HepG2 (cell line): ENCODE measurements around the gene HELB. TPM values are rescaled to one million over a fixed set of nuclear protein-coding genes. Genes with fewer than 3 reads are reported as not detected.

Experiments used
- ATAC-seq: fragments of 200-7000 bp; cut with Tn5 transposase; 3 replicates; pipeline ENCODE4 v1.9.1; 2020; ENCODE audit warnings: mild to moderate bottlenecking, moderate library complexity
- BruUV-seq: library from RNA; stranded (reverse); fragments of 400-500 nt; replicated peaks from 2 replicates; lab custom pipeline; 2021; lab: Mats Ljungman, UMichigan
- CTCF ChIA-PET: fragments of 300-600 bp; formaldehyde crosslinking; extraction: SDS; loops from one replicate; lab custom pipeline; 2021; ENCODE audit warnings: low total read pairs, inconsistent platforms, low intra/inter-chr PET ratio; lab: Yijun Ruan, JAX
- POLR2A ChIA-PET: fragments of 350-600 bp; sonication (Branson Sonifier 250); formaldehyde crosslinking; loops from one replicate; lab custom pipeline; 2020; ENCODE audit warnings: antibody characterized with exemption, inconsistent platforms; lab: Yijun Ruan, JAX
- DNase-seq: peaks from one replicate; pipeline ENCODE4 v3.0.0-alpha.2; 2015; ENCODE audit warnings: low spot score
- FAIRE-seq: peaks from 3 replicates; lab custom pipeline; 2011; peaks lifted over from hg19 to GRCh38; lab: Jason Lieb, UNC
- H2AFZ ChIP-seq: one replicate; pipeline ENCODE4 v1.6.1; 2011; ENCODE audit warnings: low read length, inconsistent platforms
- H3K27ac ChIP-seq: fragments of 300-600 bp; 3 replicates; pipeline ENCODE4 v1.8.0; 2011; ENCODE audit warnings: mixed run types, mild to moderate bottlenecking, mixed read lengths, low read length, inconsistent platforms; ENCODE audit not compliant: insufficient read depth; ENCODE audit errors: extremely low read length
- H3K27me3 ChIP-seq, 2 experiments: fragments of 200-600 bp in 1 of 2; 2 replicates in 1 of 2; 3 replicates in 1 of 2; pipeline versions ENCODE4 v1.6.0 to v1.8.0; 2011; ENCODE audit warnings: low read length in 2 of 2, mild to moderate bottlenecking in 2 of 2, moderate library complexity in 2 of 2, inconsistent platforms in 1 of 2; ENCODE audit not compliant: insufficient read depth in 2 of 2, control insufficient read depth in 1 of 2
- H3K36me3 ChIP-seq, 2 experiments: fragments of 200-600 bp in 1 of 2; replicated peaks in 1 of 2; 2 replicates in 1 of 2; 3 replicates in 1 of 2; pipeline versions ENCODE4 v1.5.1 to v1.8.0; 2011; ENCODE audit warnings: low read length in 2 of 2, inconsistent platforms in 1 of 2; ENCODE audit not compliant: insufficient read depth in 2 of 2, control insufficient read depth in 1 of 2
- H3K4me1 ChIP-seq: 2 replicates; pipeline ENCODE4 v1.5.1; 2012; ENCODE audit warnings: low read length, inconsistent platforms; ENCODE audit not compliant: insufficient read depth
- H3K4me2 ChIP-seq: 2 replicates; pipeline ENCODE4 v1.6.0; 2011; ENCODE audit warnings: low read depth, low read length, inconsistent platforms
- H3K4me3 ChIP-seq, 3 experiments: fragments of 200-600 bp in 1 of 3; sonication (generic), shearing (Covaris generic) in 1 of 3; replicated peaks in 1 of 3; 2 replicates each; pipeline ENCODE4 v1.5.1; 2011 to 2016; ENCODE audit warnings: low read length in 3 of 3, inconsistent platforms in 2 of 3, low read depth in 2 of 3, mild to moderate bottlenecking in 2 of 3, control low read depth in 1 of 3, mixed read lengths in 1 of 3; ENCODE audit not compliant: insufficient read depth in 1 of 3
- H3K79me2 ChIP-seq: one replicate; pipeline ENCODE4 v1.6.1; 2011; ENCODE audit warnings: low read length, inconsistent platforms; ENCODE audit not compliant: insufficient read depth
- H3K9ac ChIP-seq: 2 replicates; pipeline ENCODE4 v1.6.0; 2011; ENCODE audit warnings: mild to moderate bottlenecking, low read depth, low read length, inconsistent platforms; ENCODE audit not compliant: insufficient read depth
- H3K9me3 ChIP-seq: 2 replicates; pipeline ENCODE4 v1.5.1; 2012; ENCODE audit warnings: mild to moderate bottlenecking, low read length
- H4K20me1 ChIP-seq: 2 replicates; pipeline ENCODE4 v1.6.0; 2011; ENCODE audit warnings: inconsistent platforms, mild to moderate bottlenecking, low read length, moderate library complexity; ENCODE audit not compliant: insufficient read depth
- NR2F1 ChIP-seq, 2 experiments: fragments of 450-650 bp in 1 of 2; formaldehyde crosslinking in 1 of 2; IDR thresholded peaks; 2 replicates each; pipeline versions ENCODE4 v1.5.0 to v1.6.1; 2016 to 2020; ENCODE audit warnings: mild to moderate bottlenecking in 1 of 2, missing compliant biosample characterization in 1 of 2, missing genetic modification reagents in 1 of 2, moderate library complexity in 1 of 2
- PHB2 ChIP-seq: fragments of 450-650 bp; IDR thresholded peaks from 2 replicates; pipeline ENCODE4 v1.6.1; 2018; ENCODE audit not compliant: partially characterized antibody
- PRMT3 ChIP-seq: sonication (generic); formaldehyde crosslinking; IDR thresholded peaks from 2 replicates; pipeline ENCODE4 v1.8.1; 2022; ENCODE audit warnings: low read depth, mild to moderate bottlenecking, moderate library complexity, missing genetic modification reagents, borderline replicate concordance
- SAP130 ChIP-seq: IDR thresholded peaks from 2 replicates; pipeline ENCODE4 v1.6.1; 2016; ENCODE audit warnings: low read depth
- ZNF367 ChIP-seq: sonication (generic); formaldehyde crosslinking; IDR thresholded peaks from 2 replicates; pipeline ENCODE4 v1.4.0; 2020; ENCODE audit warnings: missing genetic modification reagents, borderline replicate concordance
- ZNF761 ChIP-seq: sonication (generic); formaldehyde crosslinking; conservative IDR thresholded peaks from 2 replicates; pipeline ENCODE4 v1.4.0; 2020; ENCODE audit warnings: mild to moderate bottlenecking, missing genetic modification reagents
- WGBS: methylation state at CpG from one replicate; pipeline ENCODE4 v1.1.6; 2017; ENCODE audit warnings: low lambda C conversion rate; 5-methylcytosine and 5-hydroxymethylcytosine counted together
- in situ Hi-C: cut with HindIII; loops from 2 replicates; pipeline ENCODE4 v1.10.0; 2017; ENCODE audit warnings: low pct_unique_long_range_greater_than_20kb; ENCODE audit not compliant: extremely low pct_ligation_motif_present
- intact Hi-C: fragments of 100-400 bp; cut with micrococcal nuclease; formaldehyde crosslinking; loops from one replicate; pipeline ENCODE4 v1.10.0; 2022; ENCODE audit not compliant: unreplicated experiment
- polyA plus RNA-seq, 8 experiments: library from polyadenylated mRNA; depleted of rRNA in 3 of 8; stranded (reverse) in 7 of 8; unstranded in 1 of 8; fragments of >200 nt; fragmentation: Illumina TruSeq in 4 of 8; extraction: Trizol in 4 of 8; gene quantifications; 2 replicates each; pipeline versions ENCODE4 v1.2.1 to v1.2.3, GENCODE V29; 2011 to 2016; ENCODE audit warnings: low read depth in 4 of 8, missing spikeins in 1 of 8, mixed read lengths in 1 of 8; ENCODE audit not compliant: insufficient read depth in 1 of 8
- total RNA-seq, 5 experiments: library from RNA; depleted of rRNA; stranded (reverse); fragments of >200 nt; fragmentation: Illumina TruSeq; extraction: Trizol; gene quantifications; 2 replicates each; pipeline ENCODE4 v1.2.3, GENCODE V29; 2016; ENCODE audit warnings: low read depth in 1 of 5
- TF ChIP-seq, protein P1 (sequence below): fragments of 450-650 bp; IDR thresholded peaks from 2 replicates; pipeline ENCODE4 v1.6.1; 2017
- TF ChIP-seq, protein P2 (sequence below): sonication (generic); formaldehyde crosslinking; IDR thresholded peaks from 2 replicates; pipeline ENCODE4 v1.4.0; 2020; ENCODE audit warnings: mild to moderate bottlenecking, missing genetic modification reagents, borderline replicate concordance

HELB gene
- total and polyA plus RNA-seq, 2 of the 13 experiments (the other 11 are each of a cell fraction or from before 2014, with no cell fraction given) = 1.7 to 3.7 TPM

DNA sequence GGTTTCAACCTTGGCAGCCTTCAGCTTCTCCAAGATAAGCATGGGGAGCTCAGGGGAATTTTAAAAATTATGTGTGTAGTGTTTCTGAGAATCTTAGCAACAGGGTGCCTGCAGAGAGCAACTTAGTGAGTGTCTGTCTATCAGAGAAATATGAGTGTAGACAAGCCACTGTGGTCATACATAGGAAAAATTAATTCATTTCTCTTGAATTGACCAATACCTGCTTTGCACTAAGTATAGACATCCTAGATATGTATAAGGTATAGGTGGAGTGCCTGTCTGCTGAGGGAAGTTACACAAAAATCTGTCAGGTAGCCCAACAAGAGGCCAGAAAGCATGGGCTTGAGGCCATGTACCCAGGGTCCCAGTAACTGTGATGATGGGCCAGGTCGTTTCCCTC, 20.7 kb downstream of the HELB start (continued):
- TF ChIP-seq, protein P1, sequence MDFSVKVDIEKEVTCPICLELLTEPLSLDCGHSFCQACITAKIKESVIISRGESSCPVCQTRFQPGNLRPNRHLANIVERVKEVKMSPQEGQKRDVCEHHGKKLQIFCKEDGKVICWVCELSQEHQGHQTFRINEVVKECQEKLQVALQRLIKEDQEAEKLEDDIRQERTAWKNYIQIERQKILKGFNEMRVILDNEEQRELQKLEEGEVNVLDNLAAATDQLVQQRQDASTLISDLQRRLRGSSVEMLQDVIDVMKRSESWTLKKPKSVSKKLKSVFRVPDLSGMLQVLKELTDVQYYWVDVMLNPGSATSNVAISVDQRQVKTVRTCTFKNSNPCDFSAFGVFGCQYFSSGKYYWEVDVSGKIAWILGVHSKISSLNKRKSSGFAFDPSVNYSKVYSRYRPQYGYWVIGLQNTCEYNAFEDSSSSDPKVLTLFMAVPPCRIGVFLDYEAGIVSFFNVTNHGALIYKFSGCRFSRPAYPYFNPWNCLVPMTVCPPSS = no peak
- TF ChIP-seq, protein P2, sequence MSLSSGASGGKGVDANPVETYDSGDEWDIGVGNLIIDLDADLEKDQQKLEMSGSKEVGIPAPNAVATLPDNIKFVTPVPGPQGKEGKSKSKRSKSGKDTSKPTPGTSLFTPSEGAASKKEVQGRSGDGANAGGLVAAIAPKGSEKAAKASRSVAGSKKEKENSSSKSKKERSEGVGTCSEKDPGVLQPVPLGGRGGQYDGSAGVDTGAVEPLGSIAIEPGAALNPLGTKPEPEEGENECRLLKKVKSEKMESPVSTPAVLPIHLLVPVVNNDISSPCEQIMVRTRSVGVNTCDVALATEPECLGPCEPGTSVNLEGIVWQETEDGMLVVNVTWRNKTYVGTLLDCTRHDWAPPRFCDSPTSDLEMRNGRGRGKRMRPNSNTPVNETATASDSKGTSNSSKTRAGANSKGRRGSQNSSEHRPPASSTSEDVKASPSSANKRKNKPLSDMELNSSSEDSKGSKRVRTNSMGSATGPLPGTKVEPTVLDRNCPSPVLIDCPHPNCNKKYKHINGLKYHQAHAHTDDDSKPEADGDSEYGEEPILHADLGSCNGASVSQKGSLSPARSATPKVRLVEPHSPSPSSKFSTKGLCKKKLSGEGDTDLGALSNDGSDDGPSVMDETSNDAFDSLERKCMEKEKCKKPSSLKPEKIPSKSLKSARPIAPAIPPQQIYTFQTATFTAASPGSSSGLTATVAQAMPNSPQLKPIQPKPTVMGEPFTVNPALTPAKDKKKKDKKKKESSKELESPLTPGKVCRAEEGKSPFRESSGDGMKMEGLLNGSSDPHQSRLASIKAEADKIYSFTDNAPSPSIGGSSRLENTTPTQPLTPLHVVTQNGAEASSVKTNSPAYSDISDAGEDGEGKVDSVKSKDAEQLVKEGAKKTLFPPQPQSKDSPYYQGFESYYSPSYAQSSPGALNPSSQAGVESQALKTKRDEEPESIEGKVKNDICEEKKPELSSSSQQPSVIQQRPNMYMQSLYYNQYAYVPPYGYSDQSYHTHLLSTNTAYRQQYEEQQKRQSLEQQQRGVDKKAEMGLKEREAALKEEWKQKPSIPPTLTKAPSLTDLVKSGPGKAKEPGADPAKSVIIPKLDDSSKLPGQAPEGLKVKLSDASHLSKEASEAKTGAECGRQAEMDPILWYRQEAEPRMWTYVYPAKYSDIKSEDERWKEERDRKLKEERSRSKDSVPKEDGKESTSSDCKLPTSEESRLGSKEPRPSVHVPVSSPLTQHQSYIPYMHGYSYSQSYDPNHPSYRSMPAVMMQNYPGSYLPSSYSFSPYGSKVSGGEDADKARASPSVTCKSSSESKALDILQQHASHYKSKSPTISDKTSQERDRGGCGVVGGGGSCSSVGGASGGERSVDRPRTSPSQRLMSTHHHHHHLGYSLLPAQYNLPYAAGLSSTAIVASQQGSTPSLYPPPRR (CRISPR knock-in tag) = no peak
- TF ChIP-seq SAP130 (CRISPR knock-in tag) = no peak
- TF ChIP-seq ZNF761 (CRISPR knock-in tag) = no peak
- no peak for TF ChIP-seq PRMT3 (CRISPR knock-in tag)
- no peak for TF ChIP-seq PHB2
- TF ChIP-seq NR2F1 (CRISPR knock-in tag; IDR thresholded peaks at IDR 0.05) = no peak

DNA sequence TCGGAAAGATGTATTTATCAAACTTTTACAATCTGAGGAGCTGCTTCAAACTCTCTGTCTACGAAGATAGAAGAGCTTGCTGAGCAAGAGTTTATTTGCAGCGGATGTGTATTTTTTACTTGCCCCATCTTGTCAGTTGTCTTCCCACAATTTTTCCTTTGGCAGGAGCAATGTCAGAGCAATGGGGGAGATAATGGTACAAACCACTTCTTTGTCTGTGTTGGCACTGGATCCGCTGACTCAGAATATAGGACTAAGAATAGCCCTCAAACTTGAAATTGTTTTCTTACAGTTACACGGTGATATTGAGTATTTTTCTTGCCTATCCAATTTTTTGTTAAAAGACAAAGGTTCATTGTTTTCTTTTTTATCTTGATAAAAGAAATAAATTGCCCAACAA, 27.6 kb downstream of the HELB start:
- 94% methylated on average over 5 of the region's 5 CpGs for WGBS
- in situ Hi-C loops = no loop called here
- BruUV-seq = no TSS peak
- no peak overlapping the region for H3K9ac ChIP-seq
- ChIA-PET POLR2A (no interaction called here), CTCF (no interaction called here)
- ATAC-seq (no peak), FAIRE-seq (no peak), DNase-seq (no peak)
- no peak overlapping the region for H3K4me3 ChIP-seq
- H3K36me3 ChIP-seq = peaks cover 0 to 2% of the 10 kb centered on the region in 2 experiments; a peak in 1 of 5 replicates
- H3K9me3 ChIP-seq = no peaks in the 10 kb centered on the region
- H4K20me1 ChIP-seq = no peaks in the 10 kb centered on the region
- H3K27ac ChIP-seq = no peak overlapping the region
- no peaks in the 10 kb centered on the region for H3K4me1 ChIP-seq
- H3K27me3 ChIP-seq = no peaks in the 10 kb centered on the region
- no peak overlapping the region for H3K4me2 ChIP-seq
- intact Hi-C loops = no loop called here
- H3K79me2 ChIP-seq = no peaks in the 10 kb centered on the region
- H2AFZ ChIP-seq = no peak overlapping the region
- no peak for TF ChIP-seq ZNF367
